ENCODE measurements around the gene CEP152.

- TF ChIP-seq, protein P1, sequence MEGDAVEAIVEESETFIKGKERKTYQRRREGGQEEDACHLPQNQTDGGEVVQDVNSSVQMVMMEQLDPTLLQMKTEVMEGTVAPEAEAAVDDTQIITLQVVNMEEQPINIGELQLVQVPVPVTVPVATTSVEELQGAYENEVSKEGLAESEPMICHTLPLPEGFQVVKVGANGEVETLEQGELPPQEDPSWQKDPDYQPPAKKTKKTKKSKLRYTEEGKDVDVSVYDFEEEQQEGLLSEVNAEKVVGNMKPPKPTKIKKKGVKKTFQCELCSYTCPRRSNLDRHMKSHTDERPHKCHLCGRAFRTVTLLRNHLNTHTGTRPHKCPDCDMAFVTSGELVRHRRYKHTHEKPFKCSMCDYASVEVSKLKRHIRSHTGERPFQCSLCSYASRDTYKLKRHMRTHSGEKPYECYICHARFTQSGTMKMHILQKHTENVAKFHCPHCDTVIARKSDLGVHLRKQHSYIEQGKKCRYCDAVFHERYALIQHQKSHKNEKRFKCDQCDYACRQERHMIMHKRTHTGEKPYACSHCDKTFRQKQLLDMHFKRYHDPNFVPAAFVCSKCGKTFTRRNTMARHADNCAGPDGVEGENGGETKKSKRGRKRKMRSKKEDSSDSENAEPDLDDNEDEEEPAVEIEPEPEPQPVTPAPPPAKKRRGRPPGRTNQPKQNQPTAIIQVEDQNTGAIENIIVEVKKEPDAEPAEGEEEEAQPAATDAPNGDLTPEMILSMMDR (IDR thresholded peaks at IDR 0.05): no peak
- no peak for TF ChIP-seq POLR2A (IDR thresholded peaks at IDR 0.05)
These were observed 3.4 kb upstream of the CEP152 start for GRCh38 chr15:48814286-48814685.

Measured in uterus (tissue), 2 donors.